Adrenal gland (tissue), 5 donors: ENCODE results near the gene NUP50.

Experiments used
- CTCF ChIP-seq, 6 experiments: fragments of 450-650 bp in 4 of 6; fragments of 200-600 bp in 2 of 6; sonication (generic) in 1 of 6; IDR thresholded peaks; 1 replicate in 5 of 6; 2 replicates in 1 of 6; pipeline versions ENCODE4 v1.5.1 to v1.8.0; 2016 to 2021; ENCODE audit warnings: antibody characterized with exemption in 6 of 6, mild to moderate bottlenecking in 2 of 6, moderate library complexity in 1 of 6
- POLR2A ChIP-seq, 2 donors: fragments of 450-650 bp; IDR thresholded peaks; one replicate each; pipeline ENCODE4 v1.6.1; 2017; ENCODE audit warnings: antibody characterized with exemption in 2 of 2, mild to moderate bottlenecking in 2 of 2, moderate library complexity in 1 of 2
- donor health status: DM: no; HTN: no; CAD: no.

GRCh38 chr22:45228401-45228754 is 64.7 kb downstream of the NUP50 start:
- TF ChIP-seq CTCF (IDR thresholded peaks at IDR 0.05) = no peak
- TF ChIP-seq POLR2A (IDR thresholded peaks at IDR 0.05) = no peak
